Iris pigment epithelial cell (primary cell): Measurements from ENCODE around the gene COPE.
A peak's percentile ranks its signal among the peaks of the same experiment; 100 is the strongest.

ENCODE experiments used
- DNase-seq: peaks from one replicate; pipeline ENCODE4 v3.0.0-alpha.2; 2011; ENCODE audit warnings: low read depth

COPE gene

GRCh38 chr19:18866800-18867123, 52.4 kb downstream of the COPE start:
- no peak for DNase-seq

GRCh38 chr19:18865973-18866799, 53.0 kb downstream of the COPE start:
- DNase-seq, result peak; percentile 52

GRCh38 chr19:18865106-18865972, 53.8 kb downstream of the COPE start:
- no peak for DNase-seq

- DNase-seq, result no peak
Observed at GRCh38 chr19:18863843-18864362, 55.3 kb downstream of the COPE start.

- DNase-seq, result no peak
Observed at GRCh38 chr19:18862976-18863842, 56.0 kb downstream of the COPE start.

- DNase-seq, result no peak
Observed at GRCh38 chr19:18861917-18862316, 57.3 kb downstream of the COPE start.

- DNase-seq, result no peak
Observed at GRCh38 chr19:18861235-18861634, 58.0 kb downstream of the COPE start.

- DNase-seq, result no peak
Observed at GRCh38 chr19:18860725-18861124, 58.5 kb downstream of the COPE start.

GRCh38 chr19:18860302-18860700, 58.9 kb downstream of the COPE start:
- DNase-seq, result no peak

GRCh38 chr19:18859676-18860301, 59.4 kb downstream of the COPE start:
- no peak for DNase-seq

GRCh38 chr19:18858906-18859646, 60.1 kb downstream of the COPE start:
- no peak for DNase-seq

- no peak for DNase-seq
Observed at GRCh38 chr19:18857223-18857622, 62.0 kb downstream of the COPE start.

- peak; percentile 54 for DNase-seq
Observed at GRCh38 chr19:18856385-18857126, 62.6 kb downstream of the COPE start.

- DNase-seq, result no peak
Observed at GRCh38 chr19:18855647-18856384, 63.4 kb downstream of the COPE start.

GRCh38 chr19:18854982-18855381, 64.2 kb downstream of the COPE start:
- no peak for DNase-seq

GRCh38 chr19:18853755-18854427, 65.3 kb downstream of the COPE start:
- DNase-seq, result no peak

GRCh38 chr19:18852648-18853047, 66.5 kb downstream of the COPE start:
- DNase-seq, result no peak

GRCh38 chr19:18851673-18852325, 67.4 kb downstream of the COPE start:
- DNase-seq, result no peak
